Breast epithelium (tissue), 4 donors: ENCODE data around the gene CALR3. TPM values are rescaled to one million over a fixed set of nuclear protein-coding genes. Genes with fewer than 3 reads are reported as not detected.
A peak's percentile ranks its signal among the peaks of the same experiment; 100 is the strongest.

Source experiments
- DNase-seq, 2 donors: peaks; one replicate each; pipeline ENCODE4 v3.0.0-alpha.2; 2019; ENCODE audit warnings: low spot score in 2 of 2
- H3K27ac ChIP-seq, 2 donors: fragments of 200-600 bp; sonication (generic) in 1 of 2; one replicate each; pipeline ENCODE4 v1.5.1; 2016 to 2019; ENCODE audit warnings: mild to moderate bottlenecking in 1 of 2
- H3K27me3 ChIP-seq, 2 donors: fragments of 200-600 bp; sonication (generic) in 1 of 2; one replicate each; pipeline versions ENCODE4 v1.5.1 to v1.6.0; 2017 to 2019; ENCODE audit warnings: control low read depth in 1 of 2, mild to moderate bottlenecking in 1 of 2
- H3K36me3 ChIP-seq: fragments of 200-600 bp; one replicate; pipeline ENCODE4 v1.5.1; 2019
- H3K4me1 ChIP-seq, 2 donors: fragments of 200-600 bp; sonication (generic); one replicate each; pipeline ENCODE4 v1.5.1; 2016 to 2019; ENCODE audit warnings: control low read depth in 1 of 2
- H3K4me3 ChIP-seq, 3 donors: fragments of 200-600 bp; sonication (generic); 1 replicate in 2 of 3; 2 replicates in 1 of 3; pipeline ENCODE4 v1.5.1; 2016 to 2019; ENCODE audit warnings: mild to moderate bottlenecking in 3 of 3, moderate library complexity in 2 of 3
- H3K9me3 ChIP-seq, 2 donors: fragments of 200-600 bp; sonication (generic) in 1 of 2; one replicate each; pipeline ENCODE4 v1.5.1; 2016 to 2019; ENCODE audit warnings: control low read depth in 1 of 2
- POLR2A ChIP-seq: fragments of 450-650 bp; IDR thresholded peaks from one replicate; pipeline ENCODE4 v1.6.1; 2016; ENCODE audit warnings: antibody characterized with exemption, mild to moderate bottlenecking, moderate library complexity
- POLR2AphosphoS5 ChIP-seq, 3 donors: sonication (generic); formaldehyde crosslinking; IDR thresholded peaks; one replicate each; pipeline ENCODE4 v1.6.1; 2017; ENCODE audit warnings: antibody characterized with exemption in 3 of 3
- intact Hi-C: fragments of 100-400 bp; cut with DNase I; formaldehyde crosslinking; loops from one replicate; pipeline ENCODE4 v1.15.1; 2023; ENCODE audit warnings: low total_unique reads
- total RNA-seq, 3 donors: library from RNA; depleted of rRNA; stranded (reverse); fragments of >200 nt; gene quantifications; one replicate each; pipeline ENCODE4 v1.1.0, GENCODE V29; 2016
- TF ChIP-seq, protein P1 (sequence below), 3 donors: fragments of 450-650 bp; IDR thresholded peaks; one replicate each; pipeline ENCODE4 v1.5.1; 2016 to 2017; ENCODE audit warnings: antibody characterized with exemption in 3 of 3, mild to moderate bottlenecking in 3 of 3, moderate library complexity in 3 of 3

The CALR3 gene
- total RNA-seq, 3 donors from 2014 or later = not detected

DNA sequence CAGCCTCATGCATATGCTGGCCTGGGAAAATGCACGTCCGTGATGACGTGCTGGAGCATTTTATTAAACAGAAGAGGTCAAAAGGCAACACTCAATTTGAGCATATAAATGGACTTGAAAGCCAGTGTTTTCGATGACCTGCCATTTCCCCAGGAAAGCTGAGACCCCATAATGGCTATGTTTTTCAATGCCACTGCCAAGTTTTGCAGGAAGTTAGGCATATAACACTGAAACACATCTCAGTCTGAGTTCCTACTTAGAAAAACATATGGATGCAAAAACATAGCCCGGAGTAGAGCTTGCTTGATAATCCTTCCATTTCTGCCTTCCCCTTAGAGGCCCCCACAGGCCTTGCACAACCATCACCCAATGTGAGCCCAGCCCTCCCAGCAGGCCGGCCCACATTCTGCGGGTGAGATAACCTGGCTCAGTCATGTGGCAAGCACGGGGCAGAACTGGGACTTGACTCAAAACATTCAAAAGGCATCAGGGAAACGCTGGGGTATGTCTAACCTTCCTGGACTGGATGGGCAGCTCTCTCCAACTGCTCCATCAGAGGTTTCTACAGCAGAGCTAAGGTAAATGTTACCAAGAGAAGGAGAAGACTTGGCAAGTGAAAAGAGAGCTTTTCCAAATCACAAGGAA lies 49.1 kb downstream of the CALR3 start:
- H3K4me1 ChIP-seq = peaks cover 3 to 15% of the 10 kb centered on the region in 2 donors
- no peaks in the 10 kb centered on the region for H3K36me3 ChIP-seq
- intact Hi-C loops = loop anchor here (1.0 kb wide), 1 partner anchor 19 kb away; no protein-coding TSS in a partner anchor
- H3K9me3 ChIP-seq = no peaks in the 10 kb centered on the region
- H3K4me3 ChIP-seq = no peak overlapping the region
- no peaks in the 10 kb centered on the region for H3K27me3 ChIP-seq
- peak in 1 of 2 donors; percentile 45 for DNase-seq
- TF ChIP-seq, protein P1, sequence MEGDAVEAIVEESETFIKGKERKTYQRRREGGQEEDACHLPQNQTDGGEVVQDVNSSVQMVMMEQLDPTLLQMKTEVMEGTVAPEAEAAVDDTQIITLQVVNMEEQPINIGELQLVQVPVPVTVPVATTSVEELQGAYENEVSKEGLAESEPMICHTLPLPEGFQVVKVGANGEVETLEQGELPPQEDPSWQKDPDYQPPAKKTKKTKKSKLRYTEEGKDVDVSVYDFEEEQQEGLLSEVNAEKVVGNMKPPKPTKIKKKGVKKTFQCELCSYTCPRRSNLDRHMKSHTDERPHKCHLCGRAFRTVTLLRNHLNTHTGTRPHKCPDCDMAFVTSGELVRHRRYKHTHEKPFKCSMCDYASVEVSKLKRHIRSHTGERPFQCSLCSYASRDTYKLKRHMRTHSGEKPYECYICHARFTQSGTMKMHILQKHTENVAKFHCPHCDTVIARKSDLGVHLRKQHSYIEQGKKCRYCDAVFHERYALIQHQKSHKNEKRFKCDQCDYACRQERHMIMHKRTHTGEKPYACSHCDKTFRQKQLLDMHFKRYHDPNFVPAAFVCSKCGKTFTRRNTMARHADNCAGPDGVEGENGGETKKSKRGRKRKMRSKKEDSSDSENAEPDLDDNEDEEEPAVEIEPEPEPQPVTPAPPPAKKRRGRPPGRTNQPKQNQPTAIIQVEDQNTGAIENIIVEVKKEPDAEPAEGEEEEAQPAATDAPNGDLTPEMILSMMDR (IDR thresholded peaks at IDR 0.05) = no peak
- peak; percentile 48 to 65 (median 62) for TF ChIP-seq POLR2AphosphoS5 (IDR thresholded peaks at IDR 0.05)
- peak overlapping the region; percentile 33 to 71 for H3K27ac ChIP-seq

DNA sequence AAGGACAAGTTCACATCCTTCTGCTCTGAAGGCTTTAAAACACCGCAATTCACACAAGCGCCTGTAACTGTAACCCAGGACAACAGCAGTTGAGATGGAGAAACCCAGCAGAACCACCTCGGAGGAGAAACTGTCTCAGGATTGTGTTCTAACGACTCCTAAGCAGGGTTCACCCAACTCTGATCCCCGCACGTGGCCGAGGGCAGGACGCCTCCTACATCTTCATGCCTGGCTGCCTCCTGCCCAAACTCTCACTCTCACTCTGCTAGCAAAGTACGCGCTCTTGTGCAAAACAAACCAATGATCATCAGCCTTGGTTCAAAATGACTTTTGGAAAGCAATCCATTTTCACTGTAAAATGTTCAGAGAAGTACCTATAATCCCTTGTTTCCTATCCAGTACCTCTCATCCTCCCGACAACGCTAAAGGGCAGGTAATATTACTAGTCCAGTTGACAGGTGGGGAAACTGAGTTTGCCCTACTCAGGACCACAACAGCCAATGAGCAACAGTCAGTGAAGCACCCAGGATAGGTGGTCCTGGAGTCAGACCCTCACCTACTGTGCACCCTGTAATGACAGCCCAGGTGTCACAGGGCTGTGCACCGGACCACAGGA lies 49.8 kb downstream of the CALR3 start:
- Histone ChIP-seq H3K27ac (peak overlapping the region; percentile 33 to 71), H3K4me3 (no peak overlapping the region), H3K36me3 (no peaks in the 10 kb centered on the region), H3K9me3 (no peaks in the 10 kb centered on the region), H3K27me3 (no peaks in the 10 kb centered on the region), H3K4me1 (peaks cover 3 to 15% of the 10 kb centered on the region in 2 donors)
- TF ChIP-seq POLR2A = no peak
- no peak for TF ChIP-seq POLR2AphosphoS5 (IDR thresholded peaks at IDR 0.05)
- TF ChIP-seq, protein P1 (IDR thresholded peaks at IDR 0.05) = no peak
- intact Hi-C loops = loop anchor here (1.0 kb wide), 1 partner anchor 20 kb away; no protein-coding TSS in a partner anchor
- DNase-seq = no peak

DNA sequence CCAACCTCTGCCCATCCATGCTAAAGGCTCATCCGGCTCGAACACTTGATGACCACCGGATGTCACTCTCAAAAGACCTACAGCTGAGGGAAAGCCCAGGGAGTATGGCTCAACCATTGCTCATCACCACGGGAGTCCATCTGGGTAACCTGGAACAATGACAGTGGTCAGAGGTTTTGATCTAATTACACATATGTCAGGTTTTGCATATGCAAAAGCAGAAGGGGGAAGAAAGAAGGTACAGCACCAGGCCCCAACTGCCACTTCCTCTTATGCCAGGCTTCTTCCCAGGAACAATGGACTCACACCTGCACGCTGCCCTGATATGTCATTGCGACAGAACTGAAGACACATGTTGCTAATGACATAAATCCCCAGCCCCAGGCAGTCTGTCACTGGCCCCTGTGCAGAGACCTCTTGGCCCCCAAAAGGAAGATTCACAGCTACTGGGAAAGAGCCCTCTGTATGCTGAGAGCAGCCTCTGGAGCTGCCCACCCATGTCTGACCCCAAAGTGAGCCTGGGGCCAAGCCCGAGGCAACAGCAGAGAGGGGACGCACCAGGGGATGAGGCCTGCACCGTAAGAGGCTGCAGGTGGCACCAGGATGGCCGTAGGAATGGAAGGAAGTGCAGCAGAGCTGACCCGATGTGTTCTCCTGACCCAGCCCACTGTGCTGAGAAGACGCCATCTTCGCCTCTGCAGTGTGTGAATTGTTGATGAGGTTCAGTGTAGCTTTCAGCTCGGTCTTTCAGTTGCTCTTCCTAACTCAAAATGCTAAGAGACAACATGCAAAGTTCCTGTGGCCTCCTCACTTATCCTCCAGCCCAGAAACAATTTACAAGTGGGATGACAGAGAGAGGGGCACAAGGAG lies 50.5 kb downstream of the CALR3 start:
- H3K36me3 ChIP-seq = no peaks in the 10 kb centered on the region
- peak overlapping the region; percentile 33 to 71 for H3K27ac ChIP-seq
- H3K4me1 ChIP-seq = peaks cover 3 to 15% of the 10 kb centered on the region in 2 donors
- no peaks in the 10 kb centered on the region for H3K9me3 ChIP-seq
- intact Hi-C loops = loop anchor here (1.0 kb wide), 1 partner anchor 21 kb away; no protein-coding TSS in a partner anchor
- no peaks in the 10 kb centered on the region for H3K27me3 ChIP-seq
- no peak for TF ChIP-seq POLR2A
- DNase-seq = no peak
- no peak overlapping the region for H3K4me3 ChIP-seq

DNA sequence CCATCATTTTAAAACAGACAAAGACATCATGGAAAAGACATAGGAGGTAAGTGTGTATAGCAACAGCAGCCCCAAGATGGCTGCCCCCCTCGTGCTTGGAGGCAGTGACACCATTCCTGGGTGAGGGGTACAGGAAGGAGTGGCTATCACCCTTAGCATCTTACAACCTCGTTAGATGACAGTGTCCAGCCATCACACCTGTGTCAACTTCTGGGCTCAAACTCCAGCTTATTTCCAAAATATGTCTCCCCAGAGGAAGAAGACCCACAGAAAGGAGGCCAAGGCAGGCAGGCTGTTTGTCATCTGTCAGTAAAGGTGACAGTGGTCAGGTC lies 51.7 kb downstream of the CALR3 start:
- no peak overlapping the region for H3K27ac ChIP-seq
- intact Hi-C loops = no loop called here

More for the DNA sequence above, 51.7 kb downstream of the CALR3 start:
- Histone ChIP-seq H3K4me1 (peaks cover 3 to 15% of the 10 kb centered on the region in 2 donors), H3K4me3 (no peak overlapping the region), H3K36me3 (no peaks in the 10 kb centered on the region), H3K27me3 (no peaks in the 10 kb centered on the region), H3K9me3 (no peaks in the 10 kb centered on the region)
- TF ChIP-seq, protein P1 (IDR thresholded peaks at IDR 0.05) = no peak
- no peak for TF ChIP-seq POLR2AphosphoS5 (IDR thresholded peaks at IDR 0.05)
- no peak for TF ChIP-seq POLR2A
- DNase-seq = no peak
